Adrenal gland (tissue), 5 donors: ENCODE data around the gene PDE9A.

Experiments
- CTCF ChIP-seq, 6 experiments: fragments of 450-650 bp in 4 of 6; fragments of 200-600 bp in 2 of 6; sonication (generic) in 1 of 6; IDR thresholded peaks; 1 replicate in 5 of 6; 2 replicates in 1 of 6; pipeline versions ENCODE4 v1.5.1 to v1.8.0; 2016 to 2021; ENCODE audit warnings: antibody characterized with exemption in 6 of 6, mild to moderate bottlenecking in 2 of 6, moderate library complexity in 1 of 6
- POLR2A ChIP-seq, 2 donors: fragments of 450-650 bp; IDR thresholded peaks; one replicate each; pipeline ENCODE4 v1.6.1; 2017; ENCODE audit warnings: antibody characterized with exemption in 2 of 2, mild to moderate bottlenecking in 2 of 2, moderate library complexity in 1 of 2
- donor health status: DM: no; HTN: no; CAD: no.

GRCh38 chr21:42744520-42745445 lies 91.4 kb downstream of the PDE9A start:
- TF ChIP-seq CTCF (IDR thresholded peaks at IDR 0.05) (no peak), POLR2A (IDR thresholded peaks at IDR 0.05) (no peak)
